ENCODE measurements around the gene SMIM22.

GRCh38 chr16:4828567-4829321 lies 33.6 kb downstream of the SMIM22 start:
- TF ChIP-seq GATA2 (IDR thresholded peaks at IDR 0.05; ENCODE audit: low read depth, low read length) (no peak), GATA3 (IDR thresholded peaks at IDR 0.05; ENCODE audit: low read depth, low read length) (no peak)

Measured in SH-SY5Y (cell line).